Motor neuron (in vitro differentiated cells): Measurements from ENCODE around the gene POLR3C. TPM values are rescaled to one million over a fixed set of nuclear protein-coding genes. Genes with fewer than 3 reads are reported as not detected.
A peak's percentile ranks its signal among the peaks of the same experiment; 100 is the strongest.
"Not testable (repeated sequence)": the region's sequence is repeated elsewhere in the genome, so short reads cannot be mapped to it uniquely, and the experiment has no call there.

Experiments used
- ATAC-seq, 8 experiments: fragments of 200-7000 bp; cut with Tn5 transposase; replicated peaks in 6 of 8; 2 replicates each; pipeline ENCODE4 v1.8.0; 2021; ENCODE audit warnings: mild to moderate bottlenecking in 8 of 8, moderate library complexity in 8 of 8
- H3K27ac ChIP-seq, 2 donors: fragments of 250-450 bp; sonication (Bioruptor Pico); 2 replicates each; pipeline ENCODE4 v1.9.0; 2021; ENCODE audit warnings: antibody characterized with exemption in 2 of 2, mild to moderate bottlenecking in 2 of 2, moderate library complexity in 1 of 2
- H3K4me1 ChIP-seq, 2 donors: fragments of 250-450 bp; sonication (Bioruptor Pico); replicated peaks in 1 of 2; 2 replicates each; pipeline ENCODE4 v1.6.1; 2021; ENCODE audit warnings: antibody characterized with exemption in 2 of 2, mild to moderate bottlenecking in 2 of 2, moderate library complexity in 1 of 2
- H3K4me3 ChIP-seq, 5 donors: fragments of 250-450 bp; sonication (Bioruptor Pico); 2 replicates each; pipeline ENCODE4 v1.9.0; 2021; ENCODE audit warnings: antibody characterized with exemption in 5 of 5, mild to moderate bottlenecking in 5 of 5, moderate library complexity in 4 of 5
- WGBS, 10 experiments: fragments of 450-650 bp; shearing (Covaris generic); methylation state at CpG; one replicate each; pipeline ENCODE4 v1.0.0; 2022; 5-methylcytosine and 5-hydroxymethylcytosine counted together
- in situ Hi-C, 9 experiments: fragments of 400-800 bp; cut with MboI; loops; one replicate each; pipeline ENCODE4 v1.15.0; 2021; ENCODE audit warnings: low sequenced_read_pairs in 9 of 9, low pct_unique_long_range_greater_than_20kb in 2 of 9; ENCODE audit not compliant: unreplicated experiment in 9 of 9
- total RNA-seq, 8 experiments: library from RNA; unstranded; fragments of 300-600 nt; gene quantifications; 2 replicates each; pipeline versions ENCODE4 v1.2.3 to v1.2.4, GENCODE V29; 2022

Gene POLR3C
- total RNA-seq, 8 experiments from 2014 or later: 26.7 to 54.6 (median 32.0) TPM

DNA sequence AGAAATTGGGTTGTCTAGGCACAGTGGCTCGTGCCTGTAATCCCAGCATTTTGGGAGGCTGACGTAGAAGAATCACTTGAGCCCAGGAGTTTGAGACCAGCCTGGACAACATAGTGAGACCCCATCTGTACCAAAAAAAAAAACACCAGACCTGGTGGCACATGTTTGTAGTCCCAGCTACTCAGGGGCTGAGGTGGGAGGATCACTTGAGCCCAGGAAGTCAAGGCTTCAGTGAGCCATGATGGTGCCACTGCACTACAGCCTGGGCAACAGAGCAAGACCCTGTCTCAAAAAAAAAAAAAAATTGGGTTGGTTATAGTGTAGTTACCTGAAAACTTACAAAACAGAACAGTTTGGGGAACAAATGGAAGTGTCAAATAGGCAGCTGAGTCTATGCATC lies 6.8 kb downstream of the POLR3C start:
- H3K27ac ChIP-seq, H3K4me1 ChIP-seq, in situ Hi-C loops, H3K4me3 ChIP-seq, ATAC-seq: not testable (repeated sequence)
- 76 to 100% (median 100%) methylated on average over 2 of the region's 2 CpGs; no CpG with 5 or more reads in 4 of the 10 experiments for WGBS, 10 experiments

DNA sequence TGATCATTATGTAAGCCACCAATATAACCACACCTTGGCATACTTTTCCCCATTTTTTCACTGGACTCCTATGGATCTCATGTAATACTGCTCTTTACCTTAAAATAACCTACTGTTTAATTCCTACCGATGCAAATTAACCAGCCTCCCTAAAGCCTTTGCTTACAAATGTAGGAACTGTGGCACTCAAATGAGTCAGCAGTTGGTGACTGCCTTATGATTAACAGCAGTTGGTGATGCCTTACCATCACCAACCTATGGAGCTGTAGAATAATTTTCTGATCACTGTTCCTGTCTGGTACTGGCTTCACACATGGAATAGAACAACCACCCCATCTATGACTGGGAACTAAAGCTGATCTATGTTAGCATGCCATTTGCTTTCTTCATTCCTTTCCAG lies 13.7 kb downstream of the POLR3C start:
- in situ Hi-C loops: no loop called here
- WGBS, 10 experiments: 88 to 100% (median 100%) methylated on average over 1 of the region's 1 CpG; no CpG with 5 or more reads in 1 of the 10 experiments
- no peak overlapping the region for H3K27ac ChIP-seq
- H3K4me3 ChIP-seq: no peak overlapping the region
- no peak for ATAC-seq
- H3K4me1 ChIP-seq: no peaks in the 10 kb centered on the region

DNA sequence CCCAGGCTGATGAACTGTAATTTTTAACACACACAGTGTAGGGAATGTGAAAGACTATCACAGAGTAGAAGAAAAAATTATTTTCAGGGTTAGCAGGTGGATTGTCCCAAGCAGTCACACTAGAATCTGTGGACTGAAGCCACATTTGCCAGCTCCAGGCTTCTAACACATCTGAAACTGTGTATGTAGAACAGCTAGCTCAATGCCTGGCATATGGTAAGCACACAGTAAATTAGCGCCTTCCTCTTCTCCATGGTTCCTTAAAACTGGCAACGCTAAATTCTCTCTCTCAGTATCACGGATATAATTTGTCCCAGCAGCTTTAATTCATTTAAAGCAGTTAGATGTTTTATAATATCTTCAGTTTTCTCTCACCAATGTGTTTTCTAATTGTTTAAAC lies 19.0 kb downstream of the POLR3C start:
- in situ Hi-C loops: no loop called here
- WGBS, 10 experiments: 56 to 100% (median 80%) methylated on average over 1 to 3 of the region's 3 CpGs; no CpG with 5 or more reads in 1 of the 10 experiments
- no peak for ATAC-seq
- H3K4me3 ChIP-seq: no peak overlapping the region
- peaks cover 2 to 9% of the 10 kb centered on the region in 2 donors for H3K4me1 ChIP-seq
- no peak overlapping the region for H3K27ac ChIP-seq

DNA sequence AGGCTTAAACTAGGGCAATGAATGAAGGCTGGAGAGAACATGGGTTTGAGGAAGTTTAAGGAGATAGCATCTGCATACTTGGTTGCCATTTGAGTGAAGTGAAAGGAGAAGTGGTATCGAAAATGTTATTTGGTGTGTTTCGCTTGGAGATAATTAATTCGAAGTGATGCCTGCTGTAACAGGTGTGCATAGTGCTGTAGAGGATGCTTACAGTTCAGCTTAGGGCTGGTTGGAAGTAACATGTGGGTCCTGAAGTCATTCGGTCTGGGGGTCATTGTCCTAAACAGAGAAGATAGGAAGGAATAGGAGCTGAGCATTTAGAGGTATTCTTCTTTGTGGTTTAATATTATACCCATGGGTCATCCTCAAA lies 21.1 kb downstream of the POLR3C start:
- Histone ChIP-seq H3K4me3 (peak overlapping the region; percentile 30 to 44 (median 39)), H3K4me1 (peaks cover 2 to 9% of the 10 kb centered on the region in 2 donors), H3K27ac (no peak overlapping the region)
- peak; percentile 30 to 61 (median 43) for ATAC-seq
- 0 to 19% (median 9%) methylated on average over 1 to 4 of the region's 4 CpGs; no CpG with 5 or more reads in 2 of the 10 experiments for WGBS, 10 experiments
- in situ Hi-C loops: no loop called here

DNA sequence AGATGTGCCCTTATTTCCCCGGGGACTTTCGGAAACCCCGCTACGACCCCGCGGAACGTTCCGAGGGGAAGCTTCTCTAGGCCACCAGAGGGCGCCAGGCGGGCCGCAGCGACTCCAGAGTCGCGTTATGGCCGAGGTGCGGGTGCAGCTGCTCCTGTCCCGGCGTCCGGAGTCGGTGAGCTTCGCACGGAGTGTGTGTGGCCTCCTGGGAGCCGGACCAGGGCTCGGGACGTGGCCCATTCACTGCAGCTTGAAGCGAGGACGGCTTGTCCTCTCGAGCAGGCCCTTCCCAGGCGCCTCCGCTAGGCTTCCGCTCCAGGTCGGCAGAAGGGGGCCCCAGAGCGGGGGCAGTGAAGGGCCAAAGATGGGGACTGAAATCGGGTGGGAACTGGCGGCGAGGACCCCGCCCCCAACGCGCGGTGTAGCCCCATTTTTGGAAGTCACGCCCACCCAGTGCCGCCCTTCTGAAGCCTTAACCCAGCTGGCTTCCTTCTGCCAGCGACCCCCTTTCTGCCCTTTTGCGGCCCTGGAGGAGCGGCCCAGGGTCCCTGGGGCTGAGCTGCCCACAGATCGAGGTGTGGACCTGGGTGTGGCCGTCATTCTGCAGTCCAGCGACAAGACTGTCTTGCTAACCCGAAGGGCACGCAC lies 21.6 kb downstream of the POLR3C start, which contains the start of gene NUDT17:
NUDT17 (plus strand) TSS at position 117 of the 648 bp plus-strand sequence; CDS start at position 128, 11 bp downstream.
- in situ Hi-C loops: no loop called here
- Histone ChIP-seq H3K4me3 (peak within 1 kb of the TSS; percentile 30 to 44 (median 39)), H3K27ac (peak within 1 kb of the TSS in 1 of 2 donors; percentile 1), H3K4me1 (peaks cover 2 to 9% of the 10 kb centered on the region in 2 donors)
- WGBS, 10 experiments: 0 to 17% (median 5%) methylated on average over 2 to 16 of the region's 50 CpGs; no CpG with 5 or more reads in 4 of the 10 experiments
- peak; percentile 81 to 93 (median 90) for ATAC-seq

DNA sequence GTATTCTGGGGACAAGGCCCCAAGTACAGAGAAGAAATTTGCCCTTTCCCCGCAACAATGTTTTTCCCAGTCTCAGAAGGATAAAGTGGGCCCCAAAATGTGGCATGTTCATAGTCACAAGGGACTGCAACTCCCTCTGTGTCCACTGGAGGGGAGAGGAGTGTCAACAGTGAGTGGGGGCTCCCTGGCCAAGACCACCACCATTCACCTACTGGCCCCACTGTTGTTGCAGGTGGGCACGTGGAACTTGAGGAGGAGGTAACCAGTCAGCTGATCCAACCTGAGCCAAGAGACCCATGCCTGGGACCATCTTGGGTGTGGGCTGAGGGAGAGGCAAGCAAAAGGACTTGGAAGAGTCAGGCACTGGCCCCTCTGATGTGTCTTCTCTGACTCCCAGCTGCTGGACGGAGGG lies 22.2 kb downstream of the POLR3C start:
- in situ Hi-C loops: no loop called here
- peak overlapping the region in 1 of 2 donors; percentile 1 for H3K27ac ChIP-seq
- ATAC-seq: peak; percentile 21 to 44 (median 30)
- peak overlapping the region; percentile 30 to 44 (median 39) for H3K4me3 ChIP-seq
- H3K4me1 ChIP-seq: peaks cover 2 to 9% of the 10 kb centered on the region in 2 donors
- WGBS, 10 experiments: 47 to 95% (median 71%) methylated on average over 1 to 3 of the region's 3 CpGs; no CpG with 5 or more reads in 5 of the 10 experiments

DNA sequence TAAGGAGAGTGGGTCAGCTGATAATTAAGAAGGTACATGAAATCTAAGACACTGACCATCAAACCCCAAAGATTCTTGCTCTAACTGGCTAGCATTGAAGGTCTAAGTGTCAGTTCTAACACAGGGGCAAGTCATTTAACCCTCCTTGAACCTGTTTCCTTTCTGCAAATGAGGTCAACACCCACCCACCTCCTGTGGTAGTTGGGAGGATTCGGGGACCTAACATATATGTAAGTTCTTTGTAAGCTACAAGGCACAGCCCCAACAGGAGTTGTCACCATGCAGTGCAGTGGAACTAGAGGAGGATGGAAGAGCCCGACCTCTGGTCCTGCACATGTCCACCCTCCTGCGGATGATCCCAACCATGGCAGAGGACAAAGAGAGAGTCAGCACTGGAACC lies 23.8 kb downstream of the POLR3C start:
- Histone ChIP-seq H3K27ac (no peak overlapping the region), H3K4me3 (no peak overlapping the region), H3K4me1 (peaks cover 2 to 9% of the 10 kb centered on the region in 2 donors)
- no peak for ATAC-seq
- 79 to 100% (median 96%) methylated on average over 1 to 3 of the region's 3 CpGs; no CpG with 5 or more reads in 3 of the 10 experiments for WGBS, 10 experiments
- in situ Hi-C loops: no loop called here

DNA sequence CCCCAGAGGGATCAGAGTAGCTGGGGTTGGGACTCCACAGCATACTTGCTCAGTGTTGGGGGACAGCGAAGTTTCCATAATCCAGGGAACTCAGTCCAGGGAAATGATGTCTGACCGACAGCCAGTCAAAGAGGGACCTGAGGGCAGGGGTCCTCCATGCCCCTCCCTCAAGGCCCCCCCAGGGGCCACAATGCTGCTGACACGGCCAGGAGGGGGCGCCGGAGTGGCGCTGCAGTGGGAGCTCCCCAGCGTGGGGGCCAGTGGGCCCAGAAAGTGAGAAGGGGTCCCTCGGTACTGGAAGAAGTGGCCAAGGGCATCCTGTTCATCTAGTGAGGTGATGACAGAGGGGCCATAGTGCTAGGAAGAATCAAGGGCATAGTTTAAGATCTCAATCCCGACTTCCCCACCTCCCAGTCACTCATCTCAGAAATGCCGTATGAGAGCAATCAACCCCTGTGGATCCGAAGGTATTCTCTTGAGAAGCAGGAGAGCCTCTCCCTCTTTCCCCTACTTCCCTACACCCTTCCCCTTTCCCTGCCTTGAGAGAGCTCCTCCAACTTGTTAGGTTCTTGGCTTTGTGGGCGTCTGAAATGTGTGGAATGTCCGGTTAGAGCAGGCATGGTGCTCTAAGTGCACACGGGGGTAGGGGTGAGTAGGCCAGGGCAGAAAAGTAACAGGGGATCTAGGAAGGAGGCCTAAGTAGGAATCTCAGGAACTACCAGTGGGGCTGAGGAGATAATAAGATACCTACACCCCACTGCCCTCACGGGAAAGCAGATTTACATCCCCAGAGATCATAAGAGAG lies 25.6 kb downstream of the POLR3C start:
- Histone ChIP-seq H3K27ac (no peak overlapping the region), H3K4me3 (no peak overlapping the region), H3K4me1 (peaks cover 2 to 9% of the 10 kb centered on the region in 2 donors)
- in situ Hi-C loops: loop anchor here in 1 of 9 experiments (25.0 kb wide), 1 partner anchor 87 kb away; no protein-coding TSS in a partner anchor
- ATAC-seq: no peak
- WGBS, 10 experiments: 71 to 100% (median 82%) methylated on average over 1 to 9 of the region's 15 CpGs; no CpG with 5 or more reads in 4 of the 10 experiments

DNA sequence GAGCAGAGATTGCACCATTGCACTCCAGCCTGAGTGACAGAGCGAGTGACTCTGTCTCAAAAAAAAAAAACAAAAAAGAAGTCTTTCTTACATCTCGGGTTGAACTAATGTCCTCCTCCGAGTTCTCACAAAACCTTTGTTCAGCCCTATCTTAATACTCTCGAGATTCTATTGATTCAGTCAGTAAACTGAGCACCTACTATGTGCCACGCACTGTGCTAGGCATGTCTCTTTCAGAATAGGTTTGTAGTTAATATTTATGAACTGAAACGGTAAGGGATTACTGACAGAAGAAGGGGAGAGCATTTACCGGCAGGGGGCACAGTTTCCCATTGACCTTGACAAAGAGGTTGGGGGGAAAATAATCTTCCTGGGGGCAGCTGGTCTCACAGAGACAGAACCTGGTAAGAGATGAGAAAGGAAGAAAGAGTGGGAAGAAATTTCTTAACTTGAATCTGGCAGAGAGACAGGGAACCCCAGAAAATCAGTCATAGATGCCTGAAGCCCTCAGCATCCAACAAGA lies 31.5 kb downstream of the POLR3C start:
- no peak for ATAC-seq
- no peak overlapping the region for H3K4me3 ChIP-seq
- H3K27ac ChIP-seq: no peak overlapping the region
- in situ Hi-C loops: loop anchor here in 1 of 9 experiments (25.0 kb wide), 1 partner anchor 93 kb away; no protein-coding TSS in a partner anchor
- H3K4me1 ChIP-seq: peaks cover 5 to 8% of the 10 kb centered on the region in 2 donors
- WGBS, 10 experiments: 44 to 97% (median 86%) methylated on average over 2 to 7 of the region's 7 CpGs

DNA sequence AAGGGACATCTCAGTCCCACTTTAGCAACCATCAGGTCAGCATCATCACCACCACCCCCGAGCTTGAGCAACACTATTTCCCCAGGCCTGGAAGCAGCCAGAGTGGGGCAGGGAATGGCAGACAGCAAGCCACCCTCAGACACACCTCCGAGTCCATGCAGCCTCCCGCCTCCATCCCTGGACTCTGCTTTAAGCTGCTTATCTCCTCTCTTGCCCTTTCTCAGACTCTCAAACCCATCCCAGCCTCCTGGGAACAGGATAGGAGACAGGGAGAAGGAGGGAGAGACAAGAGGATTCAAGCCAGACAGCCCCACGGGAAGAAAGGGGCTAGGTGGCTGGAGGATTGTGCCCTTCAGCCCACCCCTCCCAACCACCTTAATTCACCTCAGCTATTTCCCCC lies 33.2 kb downstream of the POLR3C start:
- WGBS, 10 experiments: 80 to 100% (median 91%) methylated on average over 1 to 4 of the region's 4 CpGs; no CpG with 5 or more reads in 6 of the 10 experiments
- in situ Hi-C loops: loop anchor here in 1 of 9 experiments (25.0 kb wide), 1 partner anchor 95 kb away; no protein-coding TSS in a partner anchor
- no peak overlapping the region for H3K27ac ChIP-seq
- no peak overlapping the region for H3K4me3 ChIP-seq
- peaks cover 5 to 8% of the 10 kb centered on the region in 2 donors for H3K4me1 ChIP-seq
- ATAC-seq: no peak

DNA sequence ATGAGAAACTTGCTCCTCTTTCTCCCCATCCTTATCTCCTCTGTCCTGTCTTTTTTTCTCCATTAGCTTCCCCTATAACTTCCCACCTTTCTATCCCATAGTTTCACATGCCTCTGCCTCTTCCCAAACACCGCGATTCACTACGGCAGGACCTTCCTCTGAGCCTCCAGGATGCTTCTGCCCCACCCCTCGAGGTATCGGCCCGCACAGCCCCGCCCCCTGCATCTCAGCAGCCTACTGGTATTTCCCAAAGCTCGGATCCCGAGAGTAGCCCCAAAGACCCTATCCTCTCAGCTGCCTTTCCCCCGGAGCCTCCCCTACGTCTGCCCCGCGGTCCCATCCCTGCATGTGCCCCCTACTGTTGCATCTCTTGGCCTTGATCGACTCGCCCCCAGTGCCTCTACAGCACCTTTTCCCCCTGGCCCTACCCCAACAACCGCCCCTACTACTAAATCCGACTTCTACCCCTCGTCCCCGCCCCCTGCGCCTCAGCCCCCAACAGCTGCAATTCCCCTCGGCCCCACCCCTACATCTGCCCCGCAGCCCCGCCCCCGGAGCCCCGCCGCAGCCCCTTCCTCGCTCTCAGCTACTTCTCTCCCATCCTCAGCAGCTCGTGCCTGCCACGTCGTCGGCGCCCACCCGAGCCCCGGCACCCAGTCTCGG lies 34.4 kb downstream of the POLR3C start:
- in situ Hi-C loops: loop anchor here in 1 of 9 experiments (25.0 kb wide), 1 partner anchor 96 kb away; no protein-coding TSS in a partner anchor
- Histone ChIP-seq H3K4me3 (peak overlapping the region; percentile 64 to 97 (median 93)), H3K27ac (peak overlapping the region; percentile 90 to 93), H3K4me1 (peaks cover 5 to 8% of the 10 kb centered on the region in 2 donors)
- 8% methylated on average over 2 of the region's 35 CpGs; no CpG with 5 or more reads in 9 of the 10 experiments for whole genome bisulfite sequencing, 10 experiments
- ATAC-seq: peak; percentile 4 to 65 (median 33)

DNA sequence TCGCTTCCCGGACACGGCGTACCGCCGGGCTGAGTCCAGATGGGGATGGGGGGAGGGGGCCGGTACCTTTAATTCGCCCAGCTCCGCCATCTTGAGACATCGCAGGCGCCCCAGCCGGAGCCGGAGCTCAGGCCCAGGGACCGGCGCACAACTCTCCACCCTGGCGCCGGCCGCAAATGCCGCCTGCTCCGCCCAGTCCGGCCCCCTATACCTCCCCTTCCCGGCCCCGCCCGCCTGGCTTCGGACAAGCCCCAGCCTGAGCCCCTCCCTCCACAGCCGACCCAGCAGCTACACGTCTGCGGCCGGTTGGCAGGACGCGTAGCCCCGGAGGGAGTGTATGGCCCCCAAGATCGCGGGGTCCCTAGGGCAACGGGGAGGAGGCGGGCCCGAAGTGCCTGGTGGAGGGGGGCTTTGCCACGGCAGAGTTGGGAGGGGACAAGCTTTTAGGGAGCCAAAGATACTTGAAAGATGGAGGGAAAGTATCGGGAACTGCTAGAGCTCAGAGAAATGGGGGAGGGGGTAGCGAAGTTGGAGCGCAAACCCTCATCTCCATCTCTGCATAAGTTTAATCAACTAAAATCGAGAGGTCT lies 35.0 kb downstream of the POLR3C start, which contains the start of gene PIAS3:
PIAS3 (minus strand) TSS at position 181 of the 590 bp plus-strand sequence; CDS start at position 90, 91 bp downstream.
- ATAC-seq: peak; percentile 82 to 90 (median 86)
- Histone ChIP-seq H3K4me3 (peak within 1 kb of the TSS; percentile 64 to 97 (median 93)), H3K4me1 (peaks cover 5 to 8% of the 10 kb centered on the region in 2 donors), H3K27ac (peak within 1 kb of the TSS; percentile 90 to 93)
- in situ Hi-C loops: loop anchor here in 1 of 9 experiments (25.0 kb wide), 1 partner anchor 97 kb away; no protein-coding TSS in a partner anchor
- WGBS, 10 experiments: 0% methylated on average over 1 to 2 of the region's 42 CpGs; no CpG with 5 or more reads in 5 of the 10 experiments
